GM19193 (cell line): Measurements from ENCODE around the gene GCGR.

ENCODE experiments used
- POLR2A ChIP-seq: IDR thresholded peaks from 4 replicates; pipeline ENCODE4 v1.6.1; 2011; ENCODE audit not compliant: insufficient read depth, insufficient read length; ENCODE audit errors: extremely low read depth

GCGR gene

DNA sequence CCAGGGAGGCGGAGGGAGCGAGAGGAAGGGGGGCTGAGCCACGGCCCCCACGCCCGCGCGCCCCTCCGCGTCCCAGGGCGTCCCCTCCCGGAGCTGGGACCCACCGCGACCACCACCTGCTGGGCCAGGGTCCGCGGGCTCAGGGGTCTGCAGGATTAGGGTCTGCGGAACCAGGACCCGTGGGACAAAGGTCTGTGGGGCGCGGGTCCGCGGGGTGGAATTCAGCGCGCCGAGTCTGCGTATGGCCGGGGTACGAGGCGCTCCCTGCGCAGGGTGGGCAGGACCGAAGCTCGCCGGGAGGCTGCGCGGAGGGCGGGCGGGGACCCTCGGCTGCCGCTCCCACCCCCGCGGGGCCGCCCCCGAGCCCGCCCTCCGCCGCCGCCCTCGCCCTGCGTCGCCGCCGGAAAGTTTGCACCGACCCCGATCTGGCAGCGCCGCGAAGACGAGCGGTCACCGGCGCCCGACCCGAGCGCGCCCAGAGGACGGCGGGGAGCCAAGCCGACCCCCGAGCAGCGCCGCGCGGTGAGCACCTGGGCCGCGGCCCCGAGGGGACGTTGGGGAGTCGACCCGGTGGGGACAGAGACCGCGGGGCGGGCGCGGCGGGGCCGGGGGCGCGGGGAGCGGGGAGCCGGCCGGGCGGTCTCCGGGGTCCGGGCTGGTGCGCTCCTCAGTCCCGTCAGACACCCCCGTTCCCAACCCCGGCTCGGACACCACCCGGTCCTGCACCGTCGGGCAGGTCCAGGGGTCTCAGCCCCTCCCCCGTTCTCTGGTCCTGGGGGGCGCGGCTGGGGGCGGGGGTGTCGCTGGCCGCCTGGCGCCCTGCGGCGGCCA lies at the start of gene GCGR:
Gene GCGR, plus strand, starts transcription at position 423 of the 831 bp plus-strand sequence. CDS start 4,869 bp downstream, outside the sequence.
- TF ChIP-seq POLR2A: no peak

DNA sequence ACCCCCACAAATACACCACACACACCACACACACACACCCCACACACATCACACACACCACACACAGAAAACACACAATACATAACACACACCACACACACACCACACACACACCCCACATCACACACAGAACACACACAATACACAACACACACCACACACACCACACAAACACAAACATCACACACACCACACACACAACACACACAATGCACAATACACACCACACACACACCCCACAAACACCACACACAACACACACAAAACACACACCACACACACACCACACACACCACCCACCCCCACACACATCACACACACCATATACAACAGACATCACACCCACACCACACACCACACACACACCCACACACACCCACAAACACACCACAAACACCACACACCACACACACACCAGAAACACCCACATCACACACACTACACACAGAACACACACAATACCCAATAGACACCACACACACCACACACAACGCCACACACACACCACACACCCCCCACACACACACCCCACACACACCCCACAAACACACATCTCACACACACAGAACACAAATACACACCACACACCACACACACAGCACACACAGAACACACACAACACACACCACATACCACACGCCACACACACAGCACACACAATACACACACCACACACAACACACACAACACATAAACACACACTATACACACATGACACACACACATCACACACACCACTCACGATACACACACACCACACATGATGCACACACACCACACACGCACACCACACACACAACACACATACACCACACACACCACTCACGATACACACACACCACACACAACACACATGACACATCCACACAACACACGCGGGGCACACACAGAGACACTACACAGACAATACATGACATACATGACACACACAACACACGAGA lies 11.0 kb upstream of the GCGR start:
- no peak for TF ChIP-seq POLR2A

DNA sequence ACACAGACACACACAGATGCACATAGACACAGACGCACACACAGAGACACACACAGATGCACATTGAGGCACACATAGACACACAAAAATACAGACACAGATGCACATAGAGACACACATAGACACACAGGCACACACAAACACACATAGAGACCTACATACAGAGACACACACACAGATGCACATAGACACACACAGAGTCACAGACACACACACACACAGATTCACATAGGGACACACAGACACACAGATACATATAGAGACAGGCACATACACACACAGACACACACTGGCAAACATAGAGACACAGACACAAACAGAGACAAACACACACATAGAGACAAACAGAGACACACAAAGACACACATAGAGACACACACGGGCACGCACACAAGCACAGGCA lies 9.9 kb upstream of the GCGR start:
- TF ChIP-seq POLR2A: no peak

DNA sequence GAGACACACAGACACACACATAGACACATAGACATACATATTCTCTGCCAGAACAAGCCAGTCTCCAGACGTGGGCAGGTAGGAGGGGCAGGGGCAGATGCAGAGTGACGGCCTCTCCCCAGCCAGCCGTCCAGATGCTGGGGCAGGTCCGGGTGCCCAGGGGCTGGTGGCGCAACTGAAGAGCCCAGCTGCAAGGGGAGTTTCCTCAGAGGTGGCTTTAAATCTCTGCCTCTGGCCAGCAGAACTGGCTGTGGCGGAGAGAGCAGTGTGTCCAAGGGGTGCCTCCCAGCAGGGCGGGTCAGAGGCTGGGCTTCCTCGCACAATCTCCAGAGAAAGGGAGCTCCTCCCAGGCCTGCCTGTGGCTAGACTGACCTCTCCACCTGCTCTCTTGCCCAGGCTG lies 9.4 kb upstream of the GCGR start:
- TF ChIP-seq POLR2A: no peak

DNA sequence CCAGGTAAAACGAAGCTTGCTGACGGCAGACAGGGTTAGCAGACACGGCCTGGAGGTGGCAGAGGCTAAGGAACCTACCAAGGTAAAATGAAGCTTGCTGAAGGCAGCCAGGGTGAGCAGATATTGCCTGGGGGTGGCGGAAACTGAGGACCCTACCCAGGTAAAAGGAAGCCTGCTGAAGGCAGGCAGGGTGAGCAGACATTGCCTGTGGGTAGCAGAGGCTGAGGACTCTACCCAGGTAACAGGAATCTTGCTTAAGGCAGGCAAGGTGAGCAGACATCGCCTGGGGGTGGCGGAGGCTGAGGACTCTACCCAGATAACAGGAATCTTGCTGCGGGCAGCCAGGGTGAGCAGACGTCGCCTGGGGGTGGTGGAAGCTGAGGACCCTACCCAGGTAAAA lies 2.6 kb upstream of the GCGR start:
- no peak for TF ChIP-seq POLR2A

DNA sequence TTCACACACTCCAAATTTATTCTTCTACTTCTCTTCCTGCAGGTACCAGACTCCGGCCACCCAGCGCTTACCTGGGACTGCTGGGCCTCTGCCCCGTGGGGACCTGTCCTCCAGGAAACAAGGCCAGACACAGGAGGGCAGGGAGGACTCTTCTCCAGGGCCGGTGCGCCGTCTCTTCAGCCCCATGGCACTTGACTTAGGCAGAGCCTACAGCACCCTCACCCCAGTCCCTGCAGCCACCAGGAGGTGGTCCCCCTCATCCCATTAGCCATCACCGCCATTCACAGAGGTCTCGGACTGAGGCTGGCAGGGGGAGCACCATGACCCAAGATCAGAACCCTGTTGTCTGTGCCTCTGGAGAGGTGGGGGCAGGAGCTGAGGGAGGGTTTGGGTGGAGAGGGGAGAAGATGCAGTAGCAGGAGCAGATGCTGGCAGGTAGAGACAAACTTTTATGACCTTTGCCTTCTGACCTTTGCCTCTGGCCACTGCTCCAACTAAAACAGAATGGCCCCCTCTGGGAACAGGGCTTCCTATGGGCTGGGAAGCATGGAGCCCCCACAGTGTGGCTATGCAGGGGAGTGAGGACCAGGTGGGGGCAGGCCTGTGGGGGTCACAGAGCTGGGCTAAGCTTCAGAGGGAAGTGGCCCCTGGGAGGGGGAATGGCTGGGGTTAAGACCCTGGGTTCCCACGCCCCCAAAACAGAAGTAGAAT lies 1.7 kb upstream of the GCGR start:
- TF ChIP-seq POLR2A: no peak

DNA sequence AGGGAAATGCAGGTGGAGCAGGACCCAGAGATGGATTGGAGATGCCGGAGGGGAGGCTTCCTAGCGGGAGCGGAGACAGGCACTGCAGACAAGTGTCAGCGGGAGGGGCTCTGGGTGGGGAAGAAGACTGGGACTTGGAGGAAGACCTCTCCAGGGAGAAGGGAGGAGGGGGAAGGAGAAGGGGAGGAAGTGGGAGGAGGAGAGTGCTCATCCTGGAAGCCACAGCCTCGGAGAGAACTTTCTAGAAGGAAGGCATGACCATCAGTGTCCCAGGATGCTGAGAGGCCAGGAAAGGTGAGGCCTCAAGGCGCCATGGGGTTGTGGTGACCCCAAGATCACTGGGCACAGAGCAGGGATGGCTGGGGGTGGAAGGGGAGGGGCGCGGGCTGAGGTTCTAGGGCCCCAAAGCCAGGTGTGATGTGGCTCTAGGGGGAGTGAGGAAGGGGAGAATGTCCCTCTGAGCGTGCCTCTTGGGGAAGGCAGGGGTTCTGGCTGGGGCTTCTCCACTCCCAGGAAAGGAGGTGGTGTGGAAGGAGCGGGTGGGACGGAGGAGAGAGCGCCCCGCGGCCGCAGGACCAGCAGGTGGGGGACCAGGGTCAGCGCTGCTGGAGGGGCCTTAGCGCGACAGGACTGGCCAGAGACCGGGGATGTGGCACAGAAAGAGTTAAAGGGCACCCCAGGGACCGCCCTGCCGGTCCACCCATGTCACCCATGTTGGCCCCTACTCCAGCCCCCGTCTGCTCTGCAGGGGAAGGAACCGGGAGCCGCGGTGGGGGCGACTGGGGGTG lies 900 bp upstream of the GCGR start:
- TF ChIP-seq POLR2A: no peak

DNA sequence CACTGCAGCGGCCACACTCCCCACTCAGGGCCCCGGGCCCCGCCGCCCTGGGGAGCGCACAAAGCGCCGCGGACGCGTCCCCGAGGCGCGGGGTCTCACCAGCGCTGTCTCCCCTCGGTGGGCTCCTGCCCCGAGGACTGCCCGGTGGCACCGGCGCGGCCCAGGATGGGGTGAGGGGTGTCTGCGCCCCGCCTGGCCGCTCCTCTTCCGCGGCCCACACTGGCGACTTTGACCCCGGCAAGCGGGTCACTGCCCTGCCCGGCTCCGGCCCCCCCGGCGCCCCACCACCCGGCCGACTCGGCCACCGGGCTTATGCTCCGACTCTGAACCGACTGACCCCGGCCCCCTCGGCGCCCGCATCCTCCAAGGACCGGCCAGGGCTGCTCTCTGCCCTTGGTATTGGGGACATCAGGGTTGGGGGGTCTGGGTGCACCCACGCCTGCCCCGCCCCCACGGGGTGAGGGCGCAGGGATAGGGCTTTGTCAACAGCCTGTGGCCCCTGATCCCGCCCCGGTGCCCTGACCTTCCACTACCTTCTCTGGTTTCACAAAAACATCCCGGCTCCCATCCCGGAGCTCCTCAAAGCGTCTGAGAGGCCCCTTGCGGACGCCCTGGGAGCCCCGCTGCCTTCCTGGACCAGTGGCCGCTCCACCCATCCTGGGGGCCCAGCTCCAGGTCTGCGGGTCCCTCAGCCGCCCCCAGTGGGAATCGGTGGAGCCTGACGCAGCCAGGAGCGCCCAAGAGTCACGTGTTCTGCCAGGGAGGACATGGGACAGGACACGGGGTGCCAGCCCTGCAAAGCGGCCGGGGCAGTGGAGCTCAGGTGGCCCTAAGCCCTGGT lies 829 bp downstream of the GCGR start:
- TF ChIP-seq POLR2A: no peak

DNA sequence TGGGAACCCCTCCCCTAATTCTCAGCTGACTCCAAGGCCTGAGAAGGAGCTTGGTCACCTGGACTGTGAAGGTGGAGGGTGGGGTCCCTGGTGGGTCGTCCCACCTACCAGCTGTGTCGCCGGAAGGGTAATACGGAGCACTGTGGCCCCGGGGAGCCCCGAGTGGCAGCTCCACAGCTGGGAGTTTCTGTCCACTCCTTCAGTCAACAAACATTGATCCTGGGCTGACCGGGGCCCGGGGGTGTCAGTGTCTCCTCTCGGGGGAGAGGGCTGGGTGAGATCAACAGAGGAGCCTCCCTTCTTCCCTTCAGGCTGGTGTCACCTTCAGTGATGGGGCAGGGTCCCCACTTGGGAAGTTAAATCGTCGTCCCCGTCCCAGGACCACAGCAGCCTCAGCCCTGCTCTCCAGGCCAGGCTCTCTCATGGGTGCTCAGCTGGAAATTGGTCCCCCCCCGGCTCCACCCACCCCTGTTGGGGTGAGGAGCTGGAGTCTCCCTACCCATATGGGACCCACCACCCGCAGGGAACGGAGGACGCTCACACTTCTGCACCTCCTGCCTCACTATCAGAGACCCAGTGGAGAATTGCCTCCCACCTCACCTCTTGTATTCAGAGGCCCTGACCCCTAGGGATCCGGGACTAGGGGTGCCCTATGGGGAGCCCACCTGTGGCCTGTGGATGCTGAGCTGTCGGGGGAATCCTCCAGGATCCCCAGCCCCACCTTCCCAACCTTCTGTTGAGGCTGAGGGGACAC lies 1.9 kb downstream of the GCGR start:
- TF ChIP-seq POLR2A: no peak

DNA sequence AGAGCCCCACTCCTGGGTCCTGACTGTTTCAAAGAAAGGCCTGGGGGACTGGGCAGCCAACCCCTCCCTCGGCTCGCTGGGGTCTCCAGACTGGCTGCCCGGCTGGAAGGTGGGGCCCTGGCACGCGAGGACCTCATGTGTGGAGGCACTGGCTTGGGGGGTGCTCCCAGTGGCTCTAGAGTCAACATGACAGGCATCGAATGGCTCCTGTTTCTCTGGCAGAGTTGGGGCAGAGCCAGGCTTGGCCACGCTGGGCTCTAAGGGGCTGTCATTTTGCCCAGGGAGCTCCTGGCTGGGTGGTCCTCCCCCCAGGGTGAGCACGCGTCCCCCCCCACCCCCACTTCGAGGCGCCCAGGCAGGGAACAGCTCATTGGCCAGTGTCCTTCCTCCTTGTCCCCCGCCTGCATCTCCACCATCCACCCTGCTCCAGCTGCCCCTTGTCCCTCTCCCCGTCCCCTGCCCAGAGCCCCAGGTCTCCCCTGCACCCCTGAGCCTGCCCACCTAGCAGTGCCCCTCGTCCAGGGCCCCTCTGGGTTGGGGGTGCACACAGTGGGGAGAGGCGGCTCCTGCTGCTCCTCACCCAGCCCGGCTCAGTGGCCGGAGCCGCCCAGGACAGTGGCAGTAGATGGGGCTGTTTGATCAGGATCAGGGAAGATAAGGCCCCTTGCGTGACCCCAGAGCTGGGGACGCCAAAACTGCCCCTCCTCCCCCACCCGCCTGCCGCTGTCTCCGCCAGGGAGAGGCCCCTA lies 2.7 kb downstream of the GCGR start:
- TF ChIP-seq POLR2A: no peak

DNA sequence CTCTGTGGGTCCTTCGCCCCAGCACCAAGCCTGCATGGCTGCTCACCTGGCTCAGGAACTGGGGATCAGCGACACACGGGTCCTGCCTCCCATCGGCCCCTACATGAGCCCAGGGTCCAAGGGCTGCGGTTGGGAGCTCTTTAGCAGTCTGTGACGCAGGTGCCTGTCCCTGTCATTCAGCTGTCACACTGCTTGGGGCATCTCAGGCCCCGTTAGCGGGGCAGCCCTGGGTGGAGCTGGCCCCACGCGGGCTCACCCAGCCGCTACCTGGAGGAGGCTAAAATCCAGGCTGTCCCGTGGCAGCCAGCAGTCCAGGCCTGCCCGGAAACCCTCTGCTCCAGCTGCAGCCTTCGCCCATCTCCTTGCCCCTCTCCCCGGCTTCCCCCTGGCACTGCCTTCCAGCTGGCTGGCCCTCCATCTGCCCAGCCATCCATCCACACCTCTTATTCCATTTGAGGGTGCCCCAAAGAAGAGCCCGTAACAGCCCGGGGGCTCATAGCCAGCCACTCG lies 3.3 kb downstream of the GCGR start:
- TF ChIP-seq POLR2A: no peak

DNA sequence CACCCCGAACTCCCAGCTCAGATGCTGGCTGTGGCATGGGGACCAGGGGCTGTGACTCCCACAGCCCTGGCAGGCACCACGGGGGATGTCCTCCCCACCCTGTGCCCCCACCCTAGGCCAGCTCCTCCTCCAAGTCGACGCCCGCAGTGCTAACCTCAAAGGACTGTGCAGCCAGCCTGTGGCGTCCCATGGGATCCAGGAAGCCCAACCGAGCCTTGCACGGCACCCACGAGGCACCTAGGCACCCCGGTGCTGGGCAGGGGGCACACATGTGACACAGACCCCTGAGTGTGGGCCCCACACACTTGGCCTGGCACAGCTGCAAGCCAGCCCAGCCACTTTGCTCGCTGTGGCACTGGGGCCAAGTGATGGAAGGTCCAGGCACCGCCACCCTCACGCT lies 3.9 kb downstream of the GCGR start:
- no peak for TF ChIP-seq POLR2A

DNA sequence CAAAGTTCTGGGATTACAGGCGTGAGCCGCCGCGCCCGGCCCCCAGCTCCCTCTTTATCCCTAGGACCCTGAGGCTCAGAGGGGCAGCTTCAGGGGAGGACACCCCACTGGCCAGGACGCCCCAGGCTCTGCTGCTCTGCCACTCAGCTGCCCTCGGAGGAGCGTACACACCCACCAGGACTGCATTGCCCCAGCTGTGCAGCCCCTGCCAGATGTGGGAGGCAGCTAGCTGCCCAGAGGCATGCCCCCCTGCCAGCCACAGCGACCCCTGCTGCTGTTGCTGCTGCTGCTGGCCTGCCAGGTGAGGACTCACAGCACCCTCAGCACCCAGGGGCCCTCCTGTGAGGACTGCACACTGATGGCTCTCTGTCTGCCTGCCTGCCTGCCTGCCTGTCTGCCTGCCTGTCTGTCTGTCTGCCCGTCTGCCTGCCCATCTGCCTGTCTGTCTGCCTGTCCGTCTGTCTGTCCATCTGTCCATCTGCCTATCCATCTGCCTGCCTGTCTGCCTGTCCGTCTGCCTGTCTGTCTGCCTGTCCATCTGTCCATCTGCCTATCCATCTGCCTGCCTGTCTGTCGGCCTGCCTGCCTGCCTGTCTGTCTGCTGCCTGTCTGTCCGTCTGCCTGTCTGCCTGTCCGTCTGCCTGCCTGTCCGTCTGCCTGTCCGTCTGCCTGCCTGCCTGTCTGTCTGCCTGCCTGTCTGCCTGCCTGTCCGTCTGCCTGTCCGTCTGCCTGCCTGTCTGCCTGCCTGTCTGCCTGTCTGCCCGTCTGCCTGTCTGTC lies 5.0 kb downstream of the GCGR start:
- no peak for TF ChIP-seq POLR2A
